Loucy (cell line): ENCODE results near the gene BRD2.

Experiments
- EZH2phosphoT487 ChIP-seq: fragments of 200-600 bp; IDR thresholded peaks from 2 replicates; pipeline ENCODE4 v1.6.1; 2018; ENCODE audit warnings: antibody characterized with exemption, mild to moderate bottlenecking, moderate library complexity, borderline replicate concordance
- TF ChIP-seq, protein P1 (sequence below): fragments of 200-600 bp; sonication (generic); conservative IDR thresholded peaks from 2 replicates; pipeline ENCODE4 v1.5.1; 2014; ENCODE audit warnings: mild to moderate bottlenecking, antibody characterized with exemption, low read length

DNA sequence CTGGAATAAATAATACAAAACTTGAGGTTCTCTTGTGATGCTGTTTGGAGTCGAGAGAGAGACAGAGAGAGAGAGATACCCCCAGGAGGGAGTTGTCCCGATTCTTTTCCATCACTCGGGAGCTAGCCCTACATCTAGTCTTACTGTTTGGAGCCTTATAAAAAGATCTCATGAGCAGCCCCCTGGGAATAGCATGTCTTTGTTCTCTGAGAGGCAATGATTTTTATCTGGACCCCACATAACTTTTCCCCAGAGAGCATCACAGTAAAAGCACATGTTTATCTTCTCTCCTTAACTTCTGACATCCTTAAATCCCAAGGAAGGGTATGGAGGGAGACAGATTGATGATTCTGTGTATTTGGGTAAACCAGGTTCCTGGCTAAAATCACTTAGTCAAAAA, 61.9 kb downstream of the BRD2 start:
- TF ChIP-seq, protein P1, sequence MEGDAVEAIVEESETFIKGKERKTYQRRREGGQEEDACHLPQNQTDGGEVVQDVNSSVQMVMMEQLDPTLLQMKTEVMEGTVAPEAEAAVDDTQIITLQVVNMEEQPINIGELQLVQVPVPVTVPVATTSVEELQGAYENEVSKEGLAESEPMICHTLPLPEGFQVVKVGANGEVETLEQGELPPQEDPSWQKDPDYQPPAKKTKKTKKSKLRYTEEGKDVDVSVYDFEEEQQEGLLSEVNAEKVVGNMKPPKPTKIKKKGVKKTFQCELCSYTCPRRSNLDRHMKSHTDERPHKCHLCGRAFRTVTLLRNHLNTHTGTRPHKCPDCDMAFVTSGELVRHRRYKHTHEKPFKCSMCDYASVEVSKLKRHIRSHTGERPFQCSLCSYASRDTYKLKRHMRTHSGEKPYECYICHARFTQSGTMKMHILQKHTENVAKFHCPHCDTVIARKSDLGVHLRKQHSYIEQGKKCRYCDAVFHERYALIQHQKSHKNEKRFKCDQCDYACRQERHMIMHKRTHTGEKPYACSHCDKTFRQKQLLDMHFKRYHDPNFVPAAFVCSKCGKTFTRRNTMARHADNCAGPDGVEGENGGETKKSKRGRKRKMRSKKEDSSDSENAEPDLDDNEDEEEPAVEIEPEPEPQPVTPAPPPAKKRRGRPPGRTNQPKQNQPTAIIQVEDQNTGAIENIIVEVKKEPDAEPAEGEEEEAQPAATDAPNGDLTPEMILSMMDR = no peak
- no peak for TF ChIP-seq EZH2phosphoT487
